Naive B cell (primary cell): ENCODE results near the gene ZC3H12C. TPM values are rescaled to one million over a fixed set of nuclear protein-coding genes. Genes with fewer than 3 reads are reported as not detected.
A peak's percentile ranks its signal among the peaks of the same experiment; 100 is the strongest.

Experiments used
- ATAC-seq, 2 donors: fragments of 150-1000 bp; cut with Tn5 transposase; 2 replicates each; pipeline ENCODE4 v1.10.0; 2021; ENCODE audit warnings: low read depth in 2 of 2, mild to moderate bottlenecking in 2 of 2, moderate library complexity in 2 of 2
- DNase-seq: peaks from one replicate; pipeline ENCODE4 v3.0.0; 2022
- H3K27ac Mint-ChIP-seq, 6 donors: one replicate each; pipeline ENCODE4 v1.8.0; 2020 to 2022; ENCODE audit warnings: mild to moderate bottlenecking in 6 of 6, mixed read lengths in 6 of 6, moderate library complexity in 5 of 6, inconsistent platforms in 2 of 6
- H3K27me3 Mint-ChIP-seq, 3 donors: one replicate each; pipeline ENCODE4 v1.8.0; 2021 to 2022; ENCODE audit warnings: mixed read lengths in 3 of 3, mild to moderate bottlenecking in 1 of 3
- H3K36me3 Mint-ChIP-seq, 2 donors: one replicate each; pipeline ENCODE4 v1.8.0; 2020 to 2022; ENCODE audit warnings: mixed read lengths in 2 of 2, inconsistent platforms in 1 of 2, mild to moderate bottlenecking in 1 of 2
- H3K4me1 Mint-ChIP-seq, 3 donors: one replicate each; pipeline ENCODE4 v1.8.0; 2020 to 2022; ENCODE audit warnings: mixed read lengths in 3 of 3, inconsistent platforms in 1 of 3, mild to moderate bottlenecking in 1 of 3, moderate library complexity in 1 of 3
- H3K4me3 Mint-ChIP-seq, 8 donors: one replicate each; pipeline ENCODE4 v1.8.0; 2020 to 2022; ENCODE audit warnings: mild to moderate bottlenecking in 8 of 8, mixed read lengths in 8 of 8, moderate library complexity in 8 of 8, inconsistent platforms in 2 of 8
- H3K9me3 Mint-ChIP-seq, 7 donors: one replicate each; pipeline ENCODE4 v1.8.0; 2020 to 2022; ENCODE audit warnings: mixed read lengths in 7 of 7, mild to moderate bottlenecking in 5 of 7, inconsistent platforms in 2 of 7, moderate library complexity in 1 of 7
- polyA plus RNA-seq, 6 donors: library from polyadenylated mRNA; unstranded; fragments of 300-500 nt; fragmentation: Illumina TruSeq; gene quantifications; one replicate each; pipeline ENCODE4 v1.2.3, GENCODE V29; 2021; ENCODE audit warnings: low read depth in 6 of 6

The ZC3H12C gene
- polyA plus RNA-seq, 6 donors from 2014 or later = 0.08 TPM; not detected in 5

GRCh38 chr11:110123003-110123402 is 29.8 kb downstream of the ZC3H12C start:
- no peak for ATAC-seq
- H3K36me3 Mint-ChIP-seq = no peaks in the 10 kb centered on the region
- DNase-seq = no peak
- H3K9me3 Mint-ChIP-seq = no peaks in the 10 kb centered on the region
- no peak overlapping the region for H3K4me3 Mint-ChIP-seq
- peaks cover 0 to 13% (median 9%) of the 10 kb centered on the region in 3 donors for H3K27me3 Mint-ChIP-seq
- H3K27ac Mint-ChIP-seq = no peak overlapping the region
- H3K4me1 Mint-ChIP-seq = no peaks in the 10 kb centered on the region

- DNase-seq (no peak), ATAC-seq (no peak)
- H3K27me3 Mint-ChIP-seq = peaks cover 0 to 12% (median 9%) of the 10 kb centered on the region in 3 donors
- no peak overlapping the region for H3K4me3 Mint-ChIP-seq
- no peaks in the 10 kb centered on the region for H3K4me1 Mint-ChIP-seq
- no peaks in the 10 kb centered on the region for H3K36me3 Mint-ChIP-seq
- no peaks in the 10 kb centered on the region for H3K9me3 Mint-ChIP-seq
- no peak overlapping the region for H3K27ac Mint-ChIP-seq
Observed at GRCh38 chr11:110124605-110125004, 31.4 kb downstream of the ZC3H12C start.

DNA sequence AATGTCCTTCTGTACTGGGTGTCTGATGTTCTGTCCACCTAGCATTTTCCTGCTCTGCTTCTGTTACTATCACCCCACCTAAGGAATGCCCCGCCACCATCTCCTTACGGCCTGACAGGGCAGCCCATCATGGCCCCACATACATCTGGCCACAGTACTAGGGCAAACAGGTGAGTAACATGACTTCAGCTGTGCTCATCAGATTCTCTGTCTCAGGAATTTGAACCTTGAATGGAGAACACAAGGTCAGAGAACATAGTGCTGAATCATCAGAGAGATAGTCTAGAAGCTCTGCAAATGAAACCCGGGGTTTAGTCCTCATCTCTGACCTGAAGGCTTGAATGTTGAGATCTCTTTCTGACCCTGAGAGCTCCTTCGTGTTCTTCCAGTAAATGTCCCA is 32.4 kb downstream of the ZC3H12C start:
- Mint-ChIP-seq H3K27ac (no peak overlapping the region), H3K4me3 (no peak overlapping the region), H3K9me3 (no peaks in the 10 kb centered on the region), H3K36me3 (no peaks in the 10 kb centered on the region), H3K4me1 (no peaks in the 10 kb centered on the region), H3K27me3 (peaks cover 4 to 9% (median 5%) of the 10 kb centered on the region in 3 donors)
- no peak for ATAC-seq
- no peak for DNase-seq

DNA sequence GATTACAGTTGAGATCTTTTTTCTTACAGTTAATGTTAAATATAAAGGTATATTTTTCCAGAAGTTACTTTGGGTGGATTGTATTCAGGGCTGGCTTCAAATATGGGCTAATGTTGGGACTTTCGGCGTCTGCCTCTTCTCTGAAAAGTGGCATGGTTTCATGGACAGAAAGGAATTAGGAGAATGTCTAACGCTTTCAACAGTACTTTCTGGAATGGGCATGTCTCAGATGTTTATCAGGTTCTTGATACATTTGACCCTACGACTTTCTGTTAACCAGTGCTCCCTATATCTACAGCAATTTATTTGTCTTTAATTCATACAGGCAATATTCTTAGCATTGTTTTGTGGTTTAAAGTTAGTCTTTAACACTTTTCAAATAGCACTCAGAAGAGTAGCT is 33.7 kb downstream of the ZC3H12C start:
- DNase-seq = no peak
- no peaks in the 10 kb centered on the region for H3K36me3 Mint-ChIP-seq
- no peaks in the 10 kb centered on the region for H3K9me3 Mint-ChIP-seq
- no peaks in the 10 kb centered on the region for H3K4me1 Mint-ChIP-seq
- H3K4me3 Mint-ChIP-seq = no peak overlapping the region
- ATAC-seq = no peak
- no peak overlapping the region for H3K27ac Mint-ChIP-seq
- H3K27me3 Mint-ChIP-seq = peaks cover 4 to 8% (median 8%) of the 10 kb centered on the region in 3 donors

DNA sequence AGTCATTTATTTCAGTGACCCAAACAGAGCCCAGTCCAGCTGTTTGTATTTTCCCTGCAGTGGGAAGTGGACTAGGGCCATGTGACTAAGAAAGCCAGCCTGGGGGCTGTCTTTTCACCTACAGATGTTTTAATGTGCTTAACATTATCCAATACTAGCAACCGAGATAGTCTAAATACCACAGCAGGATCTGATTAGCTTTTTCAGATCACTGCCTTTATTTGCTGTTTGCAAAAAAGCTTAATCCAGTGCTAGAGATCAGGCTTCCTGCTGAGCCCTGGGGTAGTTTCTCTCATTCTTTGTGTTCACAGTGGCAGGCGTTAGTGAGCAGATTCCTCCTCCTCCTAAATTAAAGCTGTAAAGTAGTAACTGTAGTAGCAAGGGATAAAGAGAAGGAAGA is 35.0 kb downstream of the ZC3H12C start:
- Mint-ChIP-seq H3K4me3 (no peak overlapping the region), H3K9me3 (no peaks in the 10 kb centered on the region), H3K4me1 (no peaks in the 10 kb centered on the region), H3K27ac (peak overlapping the region in 1 of 6 donors; percentile 17), H3K27me3 (peaks cover 4 to 8% (median 8%) of the 10 kb centered on the region in 3 donors), H3K36me3 (no peaks in the 10 kb centered on the region)
- no peak for DNase-seq
- no peak for ATAC-seq

DNA sequence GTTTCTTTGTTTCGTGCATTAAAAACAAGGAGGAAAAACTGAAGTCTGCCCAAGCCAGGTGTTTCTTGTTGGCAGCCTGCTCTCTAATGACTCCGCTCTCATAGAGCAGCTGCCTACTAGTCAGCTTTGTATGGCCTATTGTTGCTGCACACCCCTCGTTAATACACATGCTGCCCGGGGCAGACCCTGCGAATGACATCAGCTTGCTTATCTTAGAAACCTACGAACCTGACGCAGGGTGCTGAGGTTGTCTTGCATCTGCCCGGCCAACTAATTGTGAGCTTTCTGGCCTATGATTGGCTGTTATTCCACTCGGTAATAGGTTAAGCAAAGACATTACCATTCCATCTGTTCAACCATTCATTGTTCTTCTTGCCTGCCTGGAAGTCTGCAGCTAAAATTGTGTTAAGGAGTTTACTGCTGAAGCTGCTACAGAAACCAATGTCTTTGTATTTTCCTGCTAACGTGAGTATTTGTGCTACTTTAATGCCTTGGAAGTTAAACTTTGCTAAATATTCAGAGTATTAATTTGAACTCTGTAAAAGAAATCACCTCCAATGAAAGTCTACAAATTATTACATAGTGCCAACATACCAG is 37.5 kb downstream of the ZC3H12C start:
- no peaks in the 10 kb centered on the region for H3K9me3 Mint-ChIP-seq
- no peak for ATAC-seq
- no peaks in the 10 kb centered on the region for H3K4me1 Mint-ChIP-seq
- no peak overlapping the region for H3K4me3 Mint-ChIP-seq
- no peak overlapping the region for H3K27ac Mint-ChIP-seq
- peaks cover 0 to 8% (median 8%) of the 10 kb centered on the region in 3 donors for H3K27me3 Mint-ChIP-seq
- DNase-seq = no peak
- no peaks in the 10 kb centered on the region for H3K36me3 Mint-ChIP-seq

DNA sequence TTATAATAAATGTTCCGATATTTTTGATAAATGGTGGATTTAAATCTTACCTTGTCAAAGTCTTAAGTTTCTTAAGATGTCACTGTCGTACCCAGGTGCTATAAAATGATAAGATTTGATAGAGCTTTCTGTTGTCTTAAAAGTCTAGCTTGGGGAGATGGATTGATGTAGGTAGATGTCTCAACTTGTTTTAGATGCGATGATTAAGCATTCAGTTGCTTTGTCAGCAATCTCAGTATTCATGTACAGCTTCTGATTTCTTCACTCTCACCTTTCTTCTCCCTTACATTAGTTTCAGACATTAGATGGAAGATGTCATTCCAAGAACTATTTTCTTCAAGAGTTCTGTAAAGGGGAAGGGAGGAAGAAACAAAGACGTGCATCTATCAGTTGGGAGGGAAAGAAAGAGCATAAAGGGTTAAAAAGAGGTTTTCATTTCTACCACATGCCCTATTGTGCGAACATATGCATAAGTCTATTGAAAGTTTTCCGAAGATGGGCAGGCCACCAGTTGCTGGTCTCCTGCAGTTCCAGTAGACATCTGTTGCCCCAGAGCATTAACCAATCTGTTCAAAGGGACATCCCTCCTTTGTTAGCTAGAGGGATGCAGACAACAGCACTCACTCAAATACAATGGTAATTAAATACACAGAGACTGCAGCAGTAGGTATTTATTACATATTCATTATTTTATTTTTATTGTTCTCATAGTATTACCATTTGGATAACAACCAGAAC is 38.4 kb downstream of the ZC3H12C start:
- Mint-ChIP-seq H3K4me3 (no peak overlapping the region), H3K27me3 (peaks cover 0 to 8% (median 8%) of the 10 kb centered on the region in 3 donors), H3K4me1 (no peaks in the 10 kb centered on the region), H3K36me3 (no peaks in the 10 kb centered on the region), H3K9me3 (no peaks in the 10 kb centered on the region), H3K27ac (no peak overlapping the region)
- DNase-seq (no peak), ATAC-seq (no peak)

GRCh38 chr11:110133160-110133559 is 40.0 kb downstream of the ZC3H12C start:
- no peak overlapping the region for H3K27ac Mint-ChIP-seq
- no peaks in the 10 kb centered on the region for H3K4me1 Mint-ChIP-seq
- H3K27me3 Mint-ChIP-seq = peaks cover 0 to 8% (median 8%) of the 10 kb centered on the region in 3 donors
- ATAC-seq (no peak), DNase-seq (no peak)
- no peaks in the 10 kb centered on the region for H3K9me3 Mint-ChIP-seq
- H3K36me3 Mint-ChIP-seq = no peaks in the 10 kb centered on the region
- H3K4me3 Mint-ChIP-seq = no peak overlapping the region

GRCh38 chr11:110134110-110134509 is 40.9 kb downstream of the ZC3H12C start:
- peaks cover under 1 to 8% (median 8%) of the 10 kb centered on the region in 3 donors for H3K27me3 Mint-ChIP-seq
- DNase-seq (no peak), ATAC-seq (no peak)
- no peak overlapping the region for H3K4me3 Mint-ChIP-seq
- no peaks in the 10 kb centered on the region for H3K4me1 Mint-ChIP-seq
- H3K9me3 Mint-ChIP-seq = no peaks in the 10 kb centered on the region
- H3K36me3 Mint-ChIP-seq = no peaks in the 10 kb centered on the region
- no peak overlapping the region for H3K27ac Mint-ChIP-seq

DNA sequence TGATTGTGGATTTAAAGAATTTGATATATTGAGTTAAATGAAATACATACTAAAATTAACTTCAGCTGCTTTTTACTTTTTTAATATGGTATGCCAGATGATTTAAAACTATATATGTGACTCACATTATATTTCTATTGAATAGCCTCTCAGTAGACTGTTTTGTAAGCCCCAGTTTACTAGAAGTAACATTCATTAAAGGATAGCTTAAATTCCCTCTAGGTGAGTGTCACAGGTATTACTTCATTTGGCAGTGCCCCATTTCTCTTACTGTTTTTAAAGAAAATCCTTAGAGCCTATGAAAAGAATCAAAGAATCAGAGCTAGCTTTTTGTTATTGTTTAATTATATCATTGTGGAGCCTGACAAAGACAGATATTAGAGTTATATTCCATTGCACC is 48.6 kb downstream of the ZC3H12C start:
- no peaks in the 10 kb centered on the region for H3K4me1 Mint-ChIP-seq
- H3K36me3 Mint-ChIP-seq = no peaks in the 10 kb centered on the region
- H3K9me3 Mint-ChIP-seq = no peaks in the 10 kb centered on the region
- no peak for DNase-seq
- H3K27ac Mint-ChIP-seq = no peak overlapping the region
- no peak overlapping the region for H3K4me3 Mint-ChIP-seq
- ATAC-seq = no peak
- H3K27me3 Mint-ChIP-seq = peaks cover 0 to 14% (median 12%) of the 10 kb centered on the region in 3 donors

- Mint-ChIP-seq H3K4me1 (no peaks in the 10 kb centered on the region), H3K27ac (peak overlapping the region in 1 of 6 donors; percentile 63), H3K4me3 (no peak overlapping the region), H3K27me3 (peaks cover 0 to 16% (median 0%) of the 10 kb centered on the region in 3 donors), H3K9me3 (no peaks in the 10 kb centered on the region), H3K36me3 (no peaks in the 10 kb centered on the region)
- DNase-seq (no peak), ATAC-seq (no peak)
Observed at GRCh38 chr11:110147962-110148709, 54.9 kb downstream of the ZC3H12C start.

- H3K36me3 Mint-ChIP-seq = no peaks in the 10 kb centered on the region
- H3K27ac Mint-ChIP-seq = no peak overlapping the region
- DNase-seq (no peak), ATAC-seq (no peak)
- H3K9me3 Mint-ChIP-seq = no peaks in the 10 kb centered on the region
- H3K27me3 Mint-ChIP-seq = peaks cover 0 to 16% (median 0%) of the 10 kb centered on the region in 3 donors
- H3K4me3 Mint-ChIP-seq = no peak overlapping the region
- H3K4me1 Mint-ChIP-seq = no peaks in the 10 kb centered on the region
Observed at GRCh38 chr11:110148775-110149744, 55.9 kb downstream of the ZC3H12C start.

DNA sequence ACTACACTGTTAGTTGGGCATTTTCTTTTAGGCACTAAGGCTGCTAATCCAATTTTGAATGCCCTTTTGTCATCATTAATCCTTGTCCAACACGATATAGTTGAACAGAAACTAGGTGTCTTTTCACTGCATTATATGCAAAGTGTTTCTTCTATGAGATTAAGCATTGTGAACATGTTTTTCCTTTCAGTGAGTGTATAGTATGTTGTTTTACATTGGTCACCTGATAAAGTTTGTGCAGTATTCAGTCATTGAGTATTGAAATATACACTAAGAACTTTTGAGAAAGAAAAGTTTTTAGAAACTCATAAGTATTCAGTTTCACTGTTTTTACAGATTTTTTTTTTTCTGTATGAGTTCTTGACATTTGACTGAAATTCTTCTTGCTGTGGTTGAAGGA is 59.0 kb downstream of the ZC3H12C start:
- Mint-ChIP-seq H3K27ac (no peak overlapping the region), H3K4me1 (no peaks in the 10 kb centered on the region), H3K9me3 (no peaks in the 10 kb centered on the region), H3K27me3 (no peaks in the 10 kb centered on the region), H3K36me3 (no peaks in the 10 kb centered on the region), H3K4me3 (no peak overlapping the region)
- no peak for ATAC-seq
- no peak for DNase-seq
